CD4-positive, CD25-positive, alpha-beta regulatory T cell (primary cell): Measurements from ENCODE around the gene C6orf89. TPM values are rescaled to one million over a fixed set of nuclear protein-coding genes. Genes with fewer than 3 reads are reported as not detected.
"Not testable (repeated sequence)": the region's sequence is repeated elsewhere in the genome, so short reads cannot be mapped to it uniquely, and the experiment has no call there.

Experiments used
- ATAC-seq, 2 donors: fragments of 150-1000 bp; cut with Tn5 transposase; one replicate each; pipeline ENCODE4 v1.10.0; 2021; ENCODE audit warnings: low read depth in 2 of 2, moderate number of reproducible peaks in 2 of 2, moderate library complexity in 1 of 2
- DNase-seq, 3 donors: peaks; one replicate each; pipeline versions ENCODE4 v3.0.0 to v3.0.0-alpha.2; 2012 to 2022; ENCODE audit warnings: mixed read lengths in 1 of 3
- H3K27ac ChIP-seq: one replicate; pipeline ENCODE4 v1.7.0; 2013; ENCODE audit warnings: mild to moderate bottlenecking, low read length; ENCODE audit not compliant: insufficient read depth, poor library complexity, severe bottlenecking
- H3K27me3 ChIP-seq: one replicate; pipeline ENCODE4 v1.7.0; 2013; ENCODE audit warnings: low read length; ENCODE audit not compliant: control insufficient read depth, insufficient read depth
- H3K36me3 ChIP-seq: one replicate; pipeline ENCODE4 v1.7.0; 2013; ENCODE audit warnings: mild to moderate bottlenecking, low read length, moderate library complexity; ENCODE audit not compliant: control insufficient read depth, insufficient read depth
- H3K4me1 ChIP-seq: 2 replicates; pipeline ENCODE4 v1.7.0; 2013; ENCODE audit warnings: mild to moderate bottlenecking, low read length; ENCODE audit not compliant: insufficient read depth, control insufficient read depth, poor library complexity, severe bottlenecking
- H3K4me3 ChIP-seq: one replicate; pipeline ENCODE4 v1.7.0; 2013; ENCODE audit warnings: low read depth, mild to moderate bottlenecking, low read length, moderate library complexity
- H3K9me3 ChIP-seq, 2 experiments: 1 replicate in 1 of 2; 2 replicates in 1 of 2; pipeline ENCODE4 v1.7.0; 2013; ENCODE audit warnings: low read length in 2 of 2, mild to moderate bottlenecking in 1 of 2, moderate library complexity in 1 of 2; ENCODE audit not compliant: control insufficient read depth in 2 of 2
- H3K27ac Mint-ChIP-seq, 3 donors: one replicate each; pipeline ENCODE4 v1.8.0; 2020 to 2022; ENCODE audit warnings: mild to moderate bottlenecking in 3 of 3, mixed read lengths in 3 of 3, moderate library complexity in 2 of 3
- H3K27me3 Mint-ChIP-seq: one replicate; pipeline ENCODE4 v1.8.0; 2022; ENCODE audit warnings: mild to moderate bottlenecking, mixed read lengths
- H3K36me3 Mint-ChIP-seq: one replicate; pipeline ENCODE4 v1.8.0; 2020; ENCODE audit warnings: mixed read lengths
- H3K4me1 Mint-ChIP-seq, 4 donors: one replicate each; pipeline ENCODE4 v1.8.0; 2020 to 2022; ENCODE audit warnings: mixed read lengths in 4 of 4, mild to moderate bottlenecking in 1 of 4
- H3K4me3 Mint-ChIP-seq, 4 donors: one replicate each; pipeline ENCODE4 v1.8.0; 2020 to 2022; ENCODE audit warnings: mild to moderate bottlenecking in 4 of 4, mixed read lengths in 4 of 4, moderate library complexity in 3 of 4
- H3K9me3 Mint-ChIP-seq, 7 donors: one replicate each; pipeline ENCODE4 v1.8.0; 2020 to 2022; ENCODE audit warnings: mixed read lengths in 7 of 7, mild to moderate bottlenecking in 3 of 7, moderate library complexity in 2 of 7
- polyA plus RNA-seq, 4 donors: library from polyadenylated mRNA; unstranded; fragments of 300-500 nt; fragmentation: Illumina TruSeq; gene quantifications; one replicate each; pipeline ENCODE4 v1.2.3, GENCODE V29; 2021
- total RNA-seq: library from RNA; stranded (reverse); gene quantifications from one replicate; pipeline ENCODE4 v1.2.3, GENCODE V29; 2022

C6orf89 gene
- total and polyA plus RNA-seq, 5 donors from 2014 or later: 33.8 to 49.1 (median 42.8) TPM

DNA sequence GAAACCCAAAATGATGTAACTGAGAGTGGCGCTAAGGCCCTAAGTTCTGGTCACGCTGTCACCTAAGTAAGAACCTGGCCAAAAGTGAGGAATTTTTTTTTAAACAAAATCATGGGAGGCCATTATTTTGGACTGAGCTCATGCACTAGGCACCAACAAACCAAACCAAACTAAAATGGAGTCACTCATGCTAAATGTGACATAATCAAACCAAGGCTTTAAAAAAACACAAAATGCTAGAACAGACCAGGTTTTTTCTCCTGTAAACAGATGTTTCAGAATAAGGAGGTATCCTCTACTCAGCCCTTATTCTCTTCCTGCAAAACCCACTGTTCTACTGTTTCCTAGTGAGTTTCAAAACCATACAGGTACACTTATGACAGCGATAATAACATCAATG, 1.1 kb upstream of the C6orf89 start:
- Mint-ChIP-seq H3K4me1 (peaks cover 18 to 37% (median 27%) of the 10 kb centered on the region in 4 donors), H3K4me3 (peak overlapping the region in 1 of 4 donors; percentile 16), H3K9me3 (no peaks in the 10 kb centered on the region), H3K27ac (peak overlapping the region in 1 of 3 donors; percentile 25), H3K36me3 (no peaks in the 10 kb centered on the region), H3K27me3 (no peaks in the 10 kb centered on the region)
- DNase-seq (no peak), ATAC-seq (no peak)
- H3K27me3 ChIP-seq: no peaks in the 10 kb centered on the region
- peaks cover 18% of the 10 kb centered on the region for H3K4me1 ChIP-seq
- no peaks in the 10 kb centered on the region for H3K9me3 ChIP-seq
- no peak overlapping the region for H3K27ac ChIP-seq
- no peaks in the 10 kb centered on the region for H3K36me3 ChIP-seq
- H3K4me3 ChIP-seq: no peak overlapping the region

DNA sequence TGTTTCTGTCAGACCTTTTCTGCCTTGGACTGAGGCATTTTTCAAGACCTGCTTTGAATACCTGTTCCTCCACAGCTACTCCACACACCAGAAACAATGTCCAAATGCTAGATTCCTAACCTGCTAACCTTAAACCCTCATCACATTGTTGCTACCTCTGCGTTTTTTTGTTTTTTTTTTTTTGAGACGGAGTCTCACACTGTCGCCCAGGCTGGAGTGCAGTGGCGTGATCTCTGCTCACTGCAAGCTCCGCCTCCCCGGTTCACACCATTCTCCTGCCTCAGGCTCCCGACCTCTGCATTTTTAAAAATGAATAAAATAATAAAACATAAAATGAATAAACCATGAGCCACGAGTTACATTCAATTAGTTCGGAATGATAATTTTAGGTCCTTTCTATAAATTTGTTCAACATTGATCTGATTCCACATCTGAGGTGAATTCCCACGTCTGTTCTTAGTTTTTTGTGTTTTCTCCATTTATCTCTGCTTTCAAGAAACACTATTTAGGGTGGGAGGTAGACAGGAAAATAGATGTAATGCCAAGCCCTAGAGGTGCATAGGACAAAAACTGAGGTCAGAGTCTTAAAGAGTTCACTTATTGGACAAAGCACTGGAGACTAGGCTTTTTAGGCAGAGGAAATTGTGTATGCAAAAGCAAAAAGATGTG, 1.3 kb downstream of the C6orf89 start:
- Mint-ChIP-seq H3K4me1 (peaks cover 18 to 42% (median 34%) of the 10 kb centered on the region in 4 donors), H3K27ac (peak overlapping the region; percentile 21 to 96 (median 51)), H3K9me3 (no peaks in the 10 kb centered on the region), H3K27me3 (no peaks in the 10 kb centered on the region), H3K36me3 (no peaks in the 10 kb centered on the region), H3K4me3 (peak overlapping the region; percentile 80 to 92 (median 87))
- ATAC-seq: no peak
- Histone ChIP-seq H3K36me3 (peaks cover 3% of the 10 kb centered on the region), H3K27me3 (no peaks in the 10 kb centered on the region), H3K9me3 (no peaks in the 10 kb centered on the region), H3K4me3 (peak overlapping the region; percentile 95), H3K4me1 (peaks cover 18% of the 10 kb centered on the region), H3K27ac (no peak overlapping the region)
- DNase-seq: no peak

DNA sequence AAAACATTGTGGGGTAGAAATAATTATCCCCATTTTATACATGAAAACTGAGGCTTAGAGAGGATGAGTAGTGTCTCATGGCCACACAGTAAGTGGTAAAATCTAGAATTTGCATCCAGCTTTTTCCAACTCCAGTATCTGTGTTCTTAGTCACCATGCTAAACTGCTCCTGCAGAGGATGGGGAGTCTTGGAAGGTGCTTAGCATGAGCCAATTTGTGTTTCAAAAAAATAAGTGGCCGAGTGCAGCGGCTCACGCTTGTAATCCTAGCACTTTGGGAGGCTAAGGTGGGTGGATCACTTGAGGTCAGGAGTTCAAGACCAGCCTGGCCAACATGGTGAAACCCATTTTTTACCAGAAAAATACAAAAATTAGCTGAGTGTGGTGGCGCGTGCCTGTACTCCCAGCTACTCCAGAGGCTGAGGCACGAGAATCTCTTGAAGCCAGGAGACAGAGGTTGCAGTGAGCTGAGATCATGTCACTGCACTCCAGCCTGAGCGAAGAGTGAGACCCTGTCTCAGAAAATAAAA, 2.4 kb downstream of the C6orf89 start:
- H3K27me3 Mint-ChIP-seq: no peaks in the 10 kb centered on the region

DNA sequence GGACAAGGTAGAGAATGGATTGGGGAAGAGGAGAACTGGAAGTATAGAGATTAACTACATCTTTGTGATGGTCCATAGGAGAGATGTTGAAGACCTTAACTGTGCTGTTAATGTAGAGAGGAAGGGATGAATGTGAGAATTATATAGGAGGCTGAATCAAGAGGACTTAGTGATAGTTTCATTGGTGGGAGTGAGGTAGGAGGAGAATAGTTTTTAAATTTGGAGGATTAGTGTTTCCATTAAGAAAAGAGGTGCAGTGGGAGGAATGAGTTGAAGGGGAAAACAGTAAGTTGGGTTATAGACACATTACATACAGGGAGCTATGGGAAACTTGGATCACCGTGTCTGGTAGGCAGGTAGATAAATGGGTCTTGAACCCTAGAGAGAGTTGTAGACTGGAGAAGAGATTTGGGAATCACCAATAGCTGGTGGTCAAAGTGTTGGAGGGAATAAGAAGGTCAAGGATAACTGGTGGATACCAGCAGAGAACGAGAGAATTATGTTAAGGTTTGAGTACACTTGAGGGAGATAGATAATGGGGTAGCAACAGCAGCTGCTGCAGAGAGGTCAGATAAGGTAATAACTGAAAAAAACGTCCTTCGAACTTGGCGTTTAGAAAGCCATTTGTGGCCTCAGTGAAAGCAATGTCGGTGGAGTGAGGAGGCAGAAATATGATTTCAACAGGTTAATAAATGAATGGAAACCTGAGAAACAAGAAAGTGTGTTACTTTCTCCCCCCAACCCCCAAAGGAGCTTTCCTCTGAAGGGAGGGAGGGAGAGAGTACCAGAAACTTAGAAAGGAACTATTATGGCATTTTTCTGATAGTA, 3.1 kb downstream of the C6orf89 start:
- Mint-ChIP-seq H3K4me1 (peaks cover 19 to 42% (median 36%) of the 10 kb centered on the region in 4 donors), H3K27ac (peak overlapping the region; percentile 16 to 55 (median 53))

More for the DNA sequence above, 2.4 kb downstream of the C6orf89 start:
- H3K36me3 ChIP-seq: peaks cover 6% of the 10 kb centered on the region
- Mint-ChIP-seq H3K36me3 (no peaks in the 10 kb centered on the region), H3K27ac (no peak overlapping the region), H3K9me3 (no peaks in the 10 kb centered on the region), H3K4me1 (peaks cover 18 to 42% (median 36%) of the 10 kb centered on the region in 4 donors), H3K4me3 (peak overlapping the region in 2 of 4 donors; percentile 6 to 9)
- ATAC-seq: no peak
- no peak overlapping the region for H3K4me3 ChIP-seq
- H3K4me1 ChIP-seq: peaks cover 18% of the 10 kb centered on the region
- no peak overlapping the region for H3K27ac ChIP-seq
- no peaks in the 10 kb centered on the region for H3K9me3 ChIP-seq
- H3K27me3 ChIP-seq: no peaks in the 10 kb centered on the region
- no peak for DNase-seq

DNA sequence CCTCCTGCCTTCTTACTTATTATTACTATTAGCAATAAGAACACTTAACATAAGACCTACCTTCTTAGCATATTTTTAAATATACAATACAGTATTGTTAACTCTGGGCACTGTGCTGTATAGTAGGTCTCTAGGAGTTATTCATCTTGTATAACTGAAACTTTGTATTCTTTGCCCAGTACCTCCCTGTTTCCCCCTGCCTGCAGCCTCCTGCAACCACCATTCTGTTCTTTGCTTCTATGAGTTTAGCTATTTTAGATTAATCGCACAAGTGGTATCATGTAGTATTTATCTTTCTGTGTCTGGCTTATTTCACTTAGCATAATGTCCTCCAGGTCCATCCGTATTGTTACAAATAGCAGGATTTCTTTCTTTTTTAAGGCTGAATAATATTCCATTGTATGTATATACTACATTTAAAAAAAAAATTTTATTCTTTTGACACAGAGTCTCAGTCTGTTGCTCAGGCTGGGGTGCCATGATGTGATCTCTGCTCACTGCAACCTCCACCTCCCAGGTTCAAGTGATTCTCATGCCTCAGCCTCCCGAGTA, 4.4 kb downstream of the C6orf89 start:
- Mint-ChIP-seq H3K27me3 (no peaks in the 10 kb centered on the region), H3K4me3 (peak overlapping the region in 1 of 4 donors; percentile 1), H3K4me1 (peaks cover 28 to 50% (median 41%) of the 10 kb centered on the region in 4 donors), H3K9me3 (peaks cover 0 to 2% (median 0%) of the 10 kb centered on the region in 7 donors), H3K27ac (peak overlapping the region in 1 of 3 donors; percentile 76), H3K36me3 (peaks cover 13% of the 10 kb centered on the region)
- Histone ChIP-seq H3K4me1 (peaks cover 15% of the 10 kb centered on the region), H3K27ac (no peak overlapping the region), H3K27me3 (no peaks in the 10 kb centered on the region), H3K36me3 (peaks cover 15% of the 10 kb centered on the region), H3K4me3 (no peak overlapping the region), H3K9me3 (no peaks in the 10 kb centered on the region)
- DNase-seq (no peak), ATAC-seq (no peak)

More for the DNA sequence above, 3.1 kb downstream of the C6orf89 start:
- Histone ChIP-seq H3K36me3 (peaks cover 6% of the 10 kb centered on the region), H3K9me3 (no peaks in the 10 kb centered on the region), H3K27ac (no peak overlapping the region), H3K4me1 (peaks cover 18% of the 10 kb centered on the region), H3K4me3 (no peak overlapping the region), H3K27me3 (no peaks in the 10 kb centered on the region)
- DNase-seq: no peak
- Mint-ChIP-seq H3K4me3 (peak overlapping the region in 2 of 4 donors; percentile 9 to 38), H3K9me3 (no peaks in the 10 kb centered on the region), H3K36me3 (no peaks in the 10 kb centered on the region), H3K27me3 (no peaks in the 10 kb centered on the region)
- ATAC-seq: no peak

DNA sequence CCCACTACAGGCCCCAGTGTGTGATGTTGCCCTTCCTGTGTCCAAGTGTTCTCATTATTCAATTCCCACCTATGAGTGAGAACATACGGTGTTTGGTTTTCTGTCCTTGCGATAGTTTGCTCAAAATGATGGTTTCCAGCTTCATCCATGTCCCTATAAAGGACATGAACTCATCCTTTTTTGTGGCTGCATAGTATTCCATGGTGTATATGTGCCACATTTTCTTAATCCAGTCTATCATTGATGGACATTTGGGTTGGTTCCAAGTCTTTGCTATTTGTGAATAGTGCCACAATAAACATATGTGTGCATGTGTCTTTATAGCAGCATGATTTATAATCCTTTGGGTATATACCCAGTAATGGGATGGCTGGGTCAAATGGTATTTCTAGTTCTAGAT, 5.4 kb downstream of the C6orf89 start:
- H3K9me3 Mint-ChIP-seq, H3K9me3 ChIP-seq, H3K27ac Mint-ChIP-seq, DNase-seq, H3K4me3 ChIP-seq, H3K4me3 Mint-ChIP-seq, H3K27ac ChIP-seq, ATAC-seq, H3K27me3 ChIP-seq, H3K27me3 Mint-ChIP-seq, H3K4me1 ChIP-seq: not testable (repeated sequence)
- Mint-ChIP-seq H3K4me1 (peaks cover 27 to 51% (median 36%) of the 10 kb centered on the region in 4 donors), H3K36me3 (peaks cover 17% of the 10 kb centered on the region)
- peaks cover 21% of the 10 kb centered on the region for H3K36me3 ChIP-seq
